ENCODE measurements around the gene CECR2.

Gene CECR2

DNA sequence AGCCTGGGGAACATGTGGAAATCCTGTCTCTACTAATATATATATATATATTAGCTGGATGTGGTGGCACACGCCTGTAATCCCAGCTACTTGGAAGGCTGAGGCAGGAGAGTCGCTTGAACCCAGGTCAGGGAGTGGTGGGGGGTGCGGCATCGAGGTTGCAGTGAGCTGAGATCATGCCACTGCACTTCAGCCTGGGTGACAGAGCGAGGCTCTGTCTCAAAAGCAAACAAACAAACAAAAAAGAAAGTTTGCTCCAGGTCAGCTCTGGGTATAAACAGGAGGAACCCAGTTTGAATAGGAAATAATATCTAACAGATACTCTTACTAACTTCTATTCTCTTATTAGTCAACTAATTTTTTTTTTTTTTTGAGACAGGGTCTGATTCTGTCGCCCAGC lies 34.3 kb upstream of the CECR2 start:
- Histone ChIP-seq H3K9me2 (replicated peaks; ENCODE audit: insufficient read depth, low read length) (no peaks in the 10 kb centered on the region), H3K27me3 (replicated peaks; ENCODE audit: insufficient read depth, low read length) (no peaks in the 10 kb centered on the region), H3F3A (ENCODE audit: insufficient read depth, low read length) (no peaks in the 10 kb centered on the region), H3K4me2 (ENCODE audit: low read depth, low read length) (no peak overlapping the region), H3K9ac (ENCODE audit: low read length) (no peak overlapping the region), H2AFZ (ENCODE audit: low read length) (no peak overlapping the region), H3K27ac (ENCODE audit: low read length) (no peak overlapping the region), H3K4me1 (ENCODE audit: low read length) (no peaks in the 10 kb centered on the region), H3K79me2 (ENCODE audit: low read length) (no peaks in the 10 kb centered on the region), H3K9me3 (replicated peaks; ENCODE audit: insufficient read depth, low read length) (no peaks in the 10 kb centered on the region), H4K20me1 (ENCODE audit: insufficient read depth, low read length) (no peaks in the 10 kb centered on the region), H3K4me3 (ENCODE audit: low read length) (no peak overlapping the region), H3K36me3 (replicated peaks; ENCODE audit: insufficient read depth, low read length) (no peaks in the 10 kb centered on the region)
- no peak for DNase-seq
- no peak for TF ChIP-seq CTCF (IDR thresholded peaks at IDR 0.05; ENCODE audit: low read length)
- TF ChIP-seq EZH2 (optimal IDR thresholded peaks at IDR 0.05; ENCODE audit: low read depth, low read length): no peak
- TF ChIP-seq EZH2phosphoT487 (IDR thresholded peaks at IDR 0.05; ENCODE audit: low read length): no peak

DNA sequence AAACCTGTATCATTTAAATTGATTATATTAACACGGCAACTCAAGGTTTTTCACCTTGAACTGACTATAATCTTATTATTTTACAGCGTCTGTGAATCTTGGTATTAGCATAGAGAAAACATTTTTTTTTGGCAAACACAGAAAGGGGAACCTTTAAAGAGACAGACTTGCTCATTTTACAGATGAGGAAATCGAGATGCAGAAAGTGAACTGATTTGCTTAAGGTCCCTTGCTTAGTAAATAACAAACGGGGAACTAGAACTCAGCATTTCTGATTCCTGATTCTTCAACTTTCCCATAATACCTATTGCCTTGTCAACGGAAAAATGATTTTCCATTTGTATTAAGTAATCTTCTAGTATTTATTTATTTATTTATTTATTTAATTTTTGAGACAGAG lies 33.2 kb upstream of the CECR2 start:
- H3K9me2 ChIP-seq (replicated peaks; ENCODE audit: insufficient read depth, low read length): no peaks in the 10 kb centered on the region
- no peaks in the 10 kb centered on the region for H3K36me3 ChIP-seq (replicated peaks; ENCODE audit: insufficient read depth, low read length)
- H4K20me1 ChIP-seq (ENCODE audit: insufficient read depth, low read length): no peaks in the 10 kb centered on the region
- H3K9me3 ChIP-seq (replicated peaks; ENCODE audit: insufficient read depth, low read length): no peaks in the 10 kb centered on the region
- no peaks in the 10 kb centered on the region for H3K27me3 ChIP-seq (replicated peaks; ENCODE audit: insufficient read depth, low read length)
- no peak overlapping the region for H3K9ac ChIP-seq (ENCODE audit: low read length)
- H3K4me3 ChIP-seq (ENCODE audit: low read length): no peak overlapping the region
- DNase-seq: no peak
- TF ChIP-seq CTCF (IDR thresholded peaks at IDR 0.05; ENCODE audit: low read length): no peak
- no peak for TF ChIP-seq EZH2 (optimal IDR thresholded peaks at IDR 0.05; ENCODE audit: low read depth, low read length)
- no peak for TF ChIP-seq EZH2phosphoT487 (IDR thresholded peaks at IDR 0.05; ENCODE audit: low read length)
- no peak overlapping the region for H2AFZ ChIP-seq (ENCODE audit: low read length)
- H3K27ac ChIP-seq (ENCODE audit: low read length): no peak overlapping the region
- no peak overlapping the region for H3K4me2 ChIP-seq (ENCODE audit: low read depth, low read length)
- H3K79me2 ChIP-seq (ENCODE audit: low read length): no peaks in the 10 kb centered on the region
- H3F3A ChIP-seq (ENCODE audit: insufficient read depth, low read length): no peaks in the 10 kb centered on the region
- no peaks in the 10 kb centered on the region for H3K4me1 ChIP-seq (ENCODE audit: low read length)

- Histone ChIP-seq H2AFZ (ENCODE audit: low read length) (no peak overlapping the region), H3K9me3 (replicated peaks; ENCODE audit: insufficient read depth, low read length) (no peaks in the 10 kb centered on the region), H3K4me2 (ENCODE audit: low read depth, low read length) (no peak overlapping the region), H3K9ac (ENCODE audit: low read length) (no peak overlapping the region), H3K4me1 (ENCODE audit: low read length) (no peaks in the 10 kb centered on the region), H4K20me1 (ENCODE audit: insufficient read depth, low read length) (no peaks in the 10 kb centered on the region), H3K79me2 (ENCODE audit: low read length) (no peaks in the 10 kb centered on the region), H3K36me3 (replicated peaks; ENCODE audit: insufficient read depth, low read length) (no peaks in the 10 kb centered on the region), H3K4me3 (ENCODE audit: low read length) (no peak overlapping the region), H3F3A (ENCODE audit: insufficient read depth, low read length) (no peaks in the 10 kb centered on the region), H3K27ac (ENCODE audit: low read length) (no peak overlapping the region), H3K9me2 (replicated peaks; ENCODE audit: insufficient read depth, low read length) (no peaks in the 10 kb centered on the region), H3K27me3 (replicated peaks; ENCODE audit: insufficient read depth, low read length) (no peaks in the 10 kb centered on the region)
- no peak for DNase-seq
- TF ChIP-seq CTCF (IDR thresholded peaks at IDR 0.05; ENCODE audit: low read length): no peak
- TF ChIP-seq EZH2phosphoT487 (IDR thresholded peaks at IDR 0.05; ENCODE audit: low read length): no peak
- TF ChIP-seq EZH2 (optimal IDR thresholded peaks at IDR 0.05; ENCODE audit: low read depth, low read length): no peak
These were observed 31.6 kb upstream of the CECR2 start for GRCh38 chr22:17337639-17338038.
